Endothelial cell of umbilical vein (primary cell): ENCODE measurements around the gene TYROBP. TPM values are rescaled to one million over a fixed set of nuclear protein-coding genes. Genes with fewer than 3 reads are reported as not detected.

Experiments used
- BruUV-seq: library from RNA; stranded (reverse); fragments of 400-500 nt; replicated peaks from 2 replicates; lab custom pipeline; 2021; lab: Mats Ljungman, UMichigan
- CTCF ChIA-PET: fragments of 300-600, 350-600 bp; sonication (Branson Sonifier 250); formaldehyde crosslinking; loops from one replicate; lab custom pipeline; 2021; ENCODE audit warnings: antibody characterized with exemption, inconsistent platforms; lab: Charles Lee
- POLR2A ChIA-PET: fragments of 300-600, 350-600 bp; sonication (Branson Sonifier 250); formaldehyde crosslinking; loops from one replicate; lab custom pipeline; 2021; ENCODE audit warnings: antibody characterized with exemption, inconsistent platforms; lab: Charles Lee
- DNase-seq: peaks from one replicate; pipeline ENCODE4 v3.0.0-alpha.2; 2011; ENCODE audit warnings: low read depth, low spot score
- FAIRE-seq: peaks from 2 replicates; lab custom pipeline; 2011; peaks lifted over from hg19 to GRCh38; lab: Jason Lieb, UNC
- H2AFZ ChIP-seq: 2 replicates; pipeline ENCODE4 v1.6.0; 2012; ENCODE audit warnings: low read depth, low read length, control low read depth, inconsistent platforms
- H3K27ac ChIP-seq: 2 replicates; pipeline ENCODE4 v1.5.1; 2011; ENCODE audit warnings: low read depth, mild to moderate bottlenecking, control low read depth, low read length, moderate library complexity; ENCODE audit not compliant: insufficient read depth
- H3K27me3 ChIP-seq, 2 experiments: 2 replicates each; pipeline versions ENCODE4 v1.6.0 to v1.6.1; 2011; ENCODE audit warnings: low read length in 2 of 2, mixed read lengths in 1 of 2; ENCODE audit not compliant: control insufficient read depth in 2 of 2, insufficient read depth in 2 of 2
- H3K36me3 ChIP-seq, 2 experiments: 2 replicates in 1 of 2; 3 replicates in 1 of 2; pipeline ENCODE4 v1.5.1; 2011; ENCODE audit warnings: low read length in 2 of 2, mild to moderate bottlenecking in 1 of 2, moderate library complexity in 1 of 2; ENCODE audit not compliant: control insufficient read depth in 2 of 2, insufficient read depth in 2 of 2; ENCODE audit errors: extremely low read depth in 1 of 2
- H3K4me1 ChIP-seq: 3 replicates; pipeline ENCODE4 v1.5.1; 2011; ENCODE audit warnings: mild to moderate bottlenecking, low read length; ENCODE audit not compliant: control insufficient read depth, insufficient read depth; ENCODE audit errors: extremely low read depth
- H3K4me2 ChIP-seq: 2 replicates; pipeline ENCODE4 v1.6.1; 2011; ENCODE audit warnings: low read length, control low read depth, mixed read lengths; ENCODE audit not compliant: insufficient read depth
- H3K4me3 ChIP-seq, 3 experiments: fragments of 200-600 bp in 1 of 3; sonication (generic), shearing (Covaris generic) in 1 of 3; replicated peaks in 1 of 3; 2 replicates each; pipeline ENCODE4 v1.5.1; 2011 to 2016; ENCODE audit warnings: control low read depth in 3 of 3, low read length in 3 of 3, mild to moderate bottlenecking in 2 of 3, inconsistent platforms in 1 of 3, low read depth in 1 of 3, moderate library complexity in 1 of 3; ENCODE audit not compliant: insufficient read depth in 1 of 3
- H3K79me2 ChIP-seq: 2 replicates; pipeline ENCODE4 v1.6.0; 2012; ENCODE audit warnings: low read length, inconsistent platforms; ENCODE audit not compliant: control insufficient read depth, insufficient read depth
- H3K9ac ChIP-seq: replicated peaks from 2 replicates; pipeline ENCODE3; 2011; ENCODE audit warnings: low read length, control low read depth; ENCODE audit not compliant: insufficient read depth; ENCODE audit errors: extremely low read depth
- H3K9me1 ChIP-seq: replicated peaks from 3 replicates; pipeline ENCODE4 v1.6.0; 2011; ENCODE audit warnings: mild to moderate bottlenecking, low read length; ENCODE audit not compliant: control insufficient read depth, insufficient read depth; ENCODE audit errors: extremely low read depth
- H3K9me3 ChIP-seq: replicated peaks from 2 replicates; pipeline ENCODE4 v1.5.1; 2012; ENCODE audit warnings: low read length, inconsistent platforms; ENCODE audit not compliant: control insufficient read depth, insufficient read depth
- H4K20me1 ChIP-seq: replicated peaks from 2 replicates; pipeline ENCODE3; 2011; ENCODE audit warnings: mild to moderate bottlenecking, low read length; ENCODE audit not compliant: control insufficient read depth, insufficient read depth; ENCODE audit errors: extremely low read depth
- CTCF ChIP-seq, 2 donors: IDR thresholded peaks; 1 replicate in 1 of 2; 2 replicates in 1 of 2; pipeline ENCODE4 v1.5.1; 2011; ENCODE audit warnings: low read length in 2 of 2, mild to moderate bottlenecking in 2 of 2, moderate library complexity in 2 of 2, control low read depth in 1 of 2, inconsistent platforms in 1 of 2, low read depth in 1 of 2; ENCODE audit not compliant: insufficient read depth in 1 of 2; ENCODE audit errors: extremely low read depth in 1 of 2
- EZH2 ChIP-seq: IDR thresholded peaks from 2 replicates; pipeline ENCODE4 v1.6.1; 2012; ENCODE audit warnings: borderline replicate concordance, low read depth, mild to moderate bottlenecking, moderate library complexity, low read length, inconsistent platforms; ENCODE audit not compliant: severe bottlenecking
- FOS ChIP-seq: IDR thresholded peaks from 2 replicates; pipeline ENCODE4 v1.6.1; 2011; ENCODE audit warnings: mild to moderate bottlenecking, low read length, moderate library complexity, borderline replicate concordance; ENCODE audit not compliant: insufficient read depth
- GATA2 ChIP-seq: IDR thresholded peaks from 2 replicates; pipeline ENCODE4 v1.7.0; 2011; ENCODE audit warnings: low read depth, mild to moderate bottlenecking, moderate library complexity, mixed read lengths, low read length; ENCODE audit not compliant: insufficient read length, insufficient read depth
- JUN ChIP-seq: IDR thresholded peaks from 2 replicates; pipeline ENCODE4 v1.6.1; 2011; ENCODE audit warnings: borderline replicate concordance, low read depth; ENCODE audit not compliant: insufficient read length, insufficient read depth
- MAX ChIP-seq: IDR thresholded peaks from 2 replicates; pipeline ENCODE4 v1.6.1; 2011; ENCODE audit not compliant: insufficient read depth, insufficient read length
- MYC ChIP-seq: IDR thresholded peaks from one replicate; pipeline ENCODE4 v1.6.1; 2011; ENCODE audit warnings: mild to moderate bottlenecking, low read depth, low read length
- POLR2A ChIP-seq: IDR thresholded peaks from 2 replicates; pipeline ENCODE4 v1.6.1; 2012; ENCODE audit warnings: low read depth, mild to moderate bottlenecking, control low read depth, low read length
- POLR2AphosphoS5 ChIP-seq: IDR thresholded peaks from 2 replicates; pipeline ENCODE4 v1.6.1; 2012; ENCODE audit warnings: low read depth, mild to moderate bottlenecking, control low read depth, low read length, moderate library complexity; ENCODE audit not compliant: insufficient read depth
- dilution Hi-C: fragments of 300-500 bp; cut with MboI; formaldehyde crosslinking; loops from one replicate; pipeline ENCODE4 v1.15.0; 2019; ENCODE audit warnings: low sequenced_read_pairs; ENCODE audit not compliant: extremely low pct_ligation_motif_present
- intact Hi-C: fragments of 100-400 bp; cut with micrococcal nuclease; formaldehyde crosslinking; loops from one replicate; pipeline ENCODE4 v1.10.0; 2022
- polyA plus RNA-seq, 4 experiments: library from polyadenylated mRNA; depleted of rRNA in 3 of 4; stranded (reverse) in 3 of 4; unstranded in 1 of 4; fragments of >200 nt; gene quantifications; 2 replicates each; pipeline versions ENCODE4 v1.2.1 to v1.2.3, GENCODE V29; 2011 to 2012; ENCODE audit warnings: missing spikeins in 1 of 4
- total RNA-seq: library from RNA; stranded (reverse); gene quantifications from 2 replicates; pipeline ENCODE4 v1.2.3, GENCODE V29; 2021

The TYROBP gene
- total and polyA plus RNA-seq, 2 donors (not counting 3 experiments of a cell fraction or from before 2014, with no cell fraction given) = not detected

GRCh38 chr19:35871611-35872010, 36.5 kb downstream of the TYROBP start:
- no peak overlapping the region for H3K27ac ChIP-seq
- no peak overlapping the region for H3K9ac ChIP-seq
- no peak for FAIRE-seq
- no TSS peak for BruUV-seq
- TF ChIP-seq FOS (no peak), MAX (no peak), EZH2 (no peak), POLR2A (no peak), CTCF (IDR thresholded peaks at IDR 0.05; ENCODE audit: extremely low read depth in 1 of 2, insufficient read depth in 1 of 2, low read depth in 1 of 2, low read length in 2 of 2) (no peak), JUN (no peak), GATA2 (no peak), POLR2AphosphoS5 (no peak), MYC (no peak)
- no peak for DNase-seq
- CTCF ChIA-PET = no interaction called here
- peaks cover 4% of the 10 kb centered on the region for H3K4me1 ChIP-seq
- POLR2A ChIA-PET = no interaction called here
- H3K79me2 ChIP-seq = no peaks in the 10 kb centered on the region
- peaks cover 0 to 7% of the 10 kb centered on the region in 2 experiments for H3K27me3 ChIP-seq
- no peaks in the 10 kb centered on the region for H3K9me3 ChIP-seq
- H2AFZ ChIP-seq = no peak overlapping the region
- H3K9me1 ChIP-seq = no peaks in the 10 kb centered on the region
- H3K4me3 ChIP-seq = no peak overlapping the region
- dilution Hi-C loops = no loop called here
- no peaks in the 10 kb centered on the region for H3K36me3 ChIP-seq
- no peaks in the 10 kb centered on the region for H4K20me1 ChIP-seq
- H3K4me2 ChIP-seq = no peak overlapping the region
- intact Hi-C loops = no loop called here
